Muscle layer of colon (tissue), 2 donors: ENCODE data around the gene PDXDC1.
"Not testable (repeated sequence)": the region's sequence is repeated elsewhere in the genome, so short reads cannot be mapped to it uniquely, and the experiment has no call there.

ENCODE experiments used
- H3K27ac ChIP-seq: one replicate; pipeline ENCODE4 v1.7.0; 2013; ENCODE audit warnings: low read depth, mild to moderate bottlenecking, low read length, moderate library complexity
- H3K27me3 ChIP-seq, 2 donors: one replicate each; pipeline ENCODE4 v1.7.0; 2013; ENCODE audit warnings: low read length in 2 of 2, mild to moderate bottlenecking in 2 of 2; ENCODE audit not compliant: insufficient read depth in 2 of 2, control insufficient read depth in 1 of 2
- H3K36me3 ChIP-seq: one replicate; pipeline ENCODE4 v1.7.0; 2013; ENCODE audit warnings: mild to moderate bottlenecking, low read length; ENCODE audit not compliant: insufficient read depth
- H3K4me1 ChIP-seq: one replicate; pipeline ENCODE4 v1.7.0; 2013; ENCODE audit warnings: mild to moderate bottlenecking, low read length; ENCODE audit not compliant: insufficient read depth
- H3K4me3 ChIP-seq, 2 donors: one replicate each; pipeline ENCODE4 v1.7.0; 2013; ENCODE audit warnings: low read length in 2 of 2, low read depth in 1 of 2, mild to moderate bottlenecking in 1 of 2, moderate library complexity in 1 of 2
- H3K9ac ChIP-seq: one replicate; pipeline ENCODE4 v1.7.0; 2013; ENCODE audit warnings: low read length
- H3K9me3 ChIP-seq: one replicate; pipeline ENCODE4 v1.7.0; 2013; ENCODE audit warnings: mild to moderate bottlenecking, low read length
- donor health status: abdominal sarcoma.
- donor health status: Adenocarcinoma of cecum.

PDXDC1 gene

DNA sequence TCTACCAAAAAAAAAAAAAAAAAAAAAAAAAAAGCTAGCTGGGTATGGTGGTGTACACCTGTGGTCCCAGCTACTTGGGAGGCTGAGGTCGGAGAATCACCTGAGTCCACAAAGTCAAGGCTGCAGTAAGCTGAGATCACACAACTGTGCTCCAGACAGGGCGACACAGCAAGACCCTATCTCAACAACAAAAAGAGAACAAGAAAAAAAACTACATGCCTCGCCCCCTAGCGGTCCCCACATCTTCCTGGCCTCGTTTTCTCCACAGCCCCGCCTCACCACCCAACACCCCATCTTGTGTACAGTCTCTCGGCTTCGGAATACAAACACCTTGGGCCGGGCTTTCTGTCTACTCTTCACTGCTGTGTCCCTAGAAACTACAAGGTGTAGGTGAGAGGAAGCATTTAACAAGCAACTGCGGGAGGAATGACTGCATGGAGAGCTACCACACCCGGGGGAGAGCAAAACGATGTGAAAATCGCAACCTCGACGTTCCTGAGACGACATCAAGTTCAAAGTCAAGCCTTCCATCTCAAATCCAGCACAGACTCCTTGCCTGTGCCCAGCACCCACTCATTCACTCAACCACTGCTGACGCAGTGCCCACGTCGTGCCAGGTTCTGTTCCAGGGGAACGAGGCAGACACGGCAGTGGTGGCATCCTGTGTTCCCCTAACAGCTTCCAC is 72.0 kb downstream of the PDXDC1 start:
- Histone ChIP-seq H3K27ac (no peak overlapping the region), H3K9me3 (no peaks in the 10 kb centered on the region), H3K4me1 (peaks cover 2% of the 10 kb centered on the region), H3K9ac (no peak overlapping the region), H3K27me3 (no peaks in the 10 kb centered on the region), H3K4me3 (no peak overlapping the region), H3K36me3 (peaks cover 21% of the 10 kb centered on the region)

DNA sequence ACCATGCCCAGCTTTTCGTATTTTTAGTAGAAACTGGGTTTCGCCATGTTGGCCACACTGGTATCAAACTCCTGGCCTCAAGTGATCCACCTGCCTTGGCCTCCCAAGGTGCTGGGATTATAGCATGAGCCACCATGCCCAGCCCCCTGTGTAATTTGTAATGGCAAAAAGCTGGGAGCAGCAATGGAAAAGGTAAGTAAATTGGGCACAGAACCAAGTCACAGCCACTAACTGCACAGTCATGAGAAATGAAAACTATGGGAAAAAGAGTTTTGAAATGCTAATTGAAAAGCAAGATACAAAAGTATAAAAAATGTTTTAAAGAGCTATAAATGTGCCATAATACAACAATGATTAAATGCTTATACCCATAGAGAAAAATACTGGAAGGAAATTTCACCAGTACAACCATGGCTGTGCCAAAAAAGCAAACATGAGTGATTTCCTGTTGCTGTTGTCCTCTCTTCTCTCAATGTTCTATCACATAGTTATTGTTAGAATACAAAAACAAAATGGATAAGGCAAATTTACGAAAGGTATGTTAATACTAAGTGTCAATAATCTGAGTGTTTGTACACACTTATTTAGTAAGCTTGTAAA is 74.9 kb downstream of the PDXDC1 start:
- H3K9ac ChIP-seq: no peak overlapping the region
- peaks cover 13% of the 10 kb centered on the region for H3K36me3 ChIP-seq
- no peaks in the 10 kb centered on the region for H3K9me3 ChIP-seq
- H3K4me1 ChIP-seq: peaks cover 7% of the 10 kb centered on the region
- H3K4me3 ChIP-seq: no peak overlapping the region
- no peaks in the 10 kb centered on the region for H3K27me3 ChIP-seq
- no peak overlapping the region for H3K27ac ChIP-seq

DNA sequence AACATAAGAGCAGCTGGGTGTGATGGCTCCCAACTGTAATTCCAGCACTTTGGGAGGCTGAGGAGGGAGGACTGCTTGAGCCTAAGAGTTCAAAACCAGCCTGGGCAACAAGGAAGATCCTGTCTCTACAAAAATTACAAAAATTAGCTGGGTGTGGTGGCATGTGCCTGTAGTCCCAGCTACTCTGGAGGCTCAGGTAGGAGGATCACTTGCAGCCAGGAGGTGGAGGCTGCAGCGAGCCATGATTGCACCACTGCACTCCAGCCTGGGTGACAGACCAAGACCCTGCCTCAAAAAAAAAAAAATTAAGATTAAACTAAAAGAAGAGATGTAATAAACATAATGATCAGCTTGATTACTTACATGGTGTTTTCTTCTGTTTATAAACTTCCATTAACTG is 75.6 kb downstream of the PDXDC1 start:
- not testable (repeated sequence) for H3K27me3 ChIP-seq, H3K4me3 ChIP-seq, H3K4me1 ChIP-seq, H3K9me3 ChIP-seq, H3K27ac ChIP-seq, H3K9ac ChIP-seq
- H3K36me3 ChIP-seq: peaks cover 13% of the 10 kb centered on the region

DNA sequence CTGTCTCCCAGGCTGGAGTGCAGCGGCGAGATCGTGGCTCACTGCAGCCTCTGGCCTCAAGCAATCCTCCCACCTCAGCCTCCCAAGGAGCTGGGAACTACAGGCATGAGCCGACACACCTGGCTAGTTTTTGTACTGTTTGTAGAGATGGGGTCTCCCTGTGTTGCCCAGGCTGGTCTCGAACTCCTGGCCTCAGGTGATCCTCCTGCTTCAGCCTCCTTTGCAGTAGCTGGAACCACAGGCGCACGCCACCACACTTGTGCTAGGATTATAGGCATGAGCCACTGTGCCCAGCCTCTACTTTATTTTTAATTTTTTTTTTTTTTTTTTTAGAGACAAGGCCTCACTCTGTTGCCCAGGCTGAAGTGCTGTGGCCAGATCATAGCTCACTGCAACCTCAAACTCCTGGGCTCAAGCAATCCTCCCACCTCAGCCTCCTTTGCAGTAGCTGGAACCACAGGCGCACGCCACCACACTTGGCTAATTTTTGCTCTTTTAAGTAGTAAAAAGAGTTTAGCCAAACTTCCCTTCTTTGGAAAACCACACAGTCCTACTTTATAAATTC is 76.6 kb downstream of the PDXDC1 start:
- H3K4me3 ChIP-seq: no peak overlapping the region
- no peaks in the 10 kb centered on the region for H3K9me3 ChIP-seq
- no peak overlapping the region for H3K9ac ChIP-seq
- H3K27ac ChIP-seq: no peak overlapping the region
- no peaks in the 10 kb centered on the region for H3K27me3 ChIP-seq
- peaks cover 12% of the 10 kb centered on the region for H3K4me1 ChIP-seq
- H3K36me3 ChIP-seq: peaks cover 7% of the 10 kb centered on the region

DNA sequence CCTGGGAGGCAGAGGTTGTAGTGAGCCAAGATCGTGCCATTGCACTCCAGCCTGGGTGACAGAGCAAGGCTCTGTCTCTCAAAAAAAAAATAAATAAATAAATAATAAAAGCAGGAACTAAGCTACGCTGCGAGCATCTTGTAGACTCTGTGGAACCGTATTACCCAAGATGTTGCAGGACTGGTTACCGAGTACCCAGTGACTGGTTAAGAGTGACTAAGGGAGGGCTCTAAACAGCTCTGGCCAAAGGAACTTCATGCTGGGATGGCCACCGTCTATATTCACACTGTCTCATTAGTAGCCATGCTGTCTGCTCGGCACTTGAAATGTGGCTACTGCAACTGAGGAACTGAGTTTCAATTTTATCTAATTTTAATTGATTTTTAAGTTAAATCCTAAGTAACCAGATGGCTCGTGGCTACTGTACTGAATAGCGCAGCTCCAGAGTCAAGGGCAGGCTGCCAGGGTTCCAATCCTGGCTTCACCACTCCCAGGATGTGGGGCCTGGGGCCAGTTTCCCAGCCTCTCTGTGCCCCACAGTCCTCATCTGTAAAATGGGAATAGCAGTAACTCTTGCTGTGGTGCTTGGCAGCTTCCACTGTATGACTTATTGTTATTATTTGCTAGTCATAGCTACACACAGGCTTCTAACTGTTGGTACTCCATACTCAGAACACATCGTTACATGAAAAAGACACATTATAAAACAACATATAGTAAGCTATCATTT is 78.1 kb downstream of the PDXDC1 start:
- no peak overlapping the region for H3K9ac ChIP-seq
- H3K9me3 ChIP-seq: no peaks in the 10 kb centered on the region
- H3K36me3 ChIP-seq: no peaks in the 10 kb centered on the region
- H3K27ac ChIP-seq: no peak overlapping the region
- peaks cover 14% of the 10 kb centered on the region for H3K4me1 ChIP-seq
- H3K4me3 ChIP-seq: no peak overlapping the region
- no peaks in the 10 kb centered on the region for H3K27me3 ChIP-seq

DNA sequence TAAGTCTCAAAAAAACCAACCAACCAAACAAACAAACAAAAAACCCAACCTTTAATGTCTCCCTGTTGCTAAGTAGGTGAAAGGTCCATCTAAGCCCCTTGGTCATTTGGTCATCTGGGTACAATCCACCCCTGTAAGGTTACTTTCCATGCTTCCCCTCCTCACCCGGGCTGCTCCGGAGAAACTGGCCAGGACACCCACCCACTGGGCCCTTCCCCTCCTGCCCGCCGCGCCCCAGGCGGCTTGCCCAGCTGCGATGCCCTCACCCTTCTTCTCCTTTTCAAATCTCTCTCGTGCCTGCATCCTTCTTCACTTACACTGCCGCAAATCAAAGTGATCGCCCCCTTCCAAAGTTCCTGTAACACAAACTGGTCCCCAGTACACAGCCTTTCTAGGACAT is 79.1 kb downstream of the PDXDC1 start:
- Histone ChIP-seq H3K4me3 (no peak overlapping the region), H3K9me3 (no peaks in the 10 kb centered on the region), H3K27ac (no peak overlapping the region)

DNA sequence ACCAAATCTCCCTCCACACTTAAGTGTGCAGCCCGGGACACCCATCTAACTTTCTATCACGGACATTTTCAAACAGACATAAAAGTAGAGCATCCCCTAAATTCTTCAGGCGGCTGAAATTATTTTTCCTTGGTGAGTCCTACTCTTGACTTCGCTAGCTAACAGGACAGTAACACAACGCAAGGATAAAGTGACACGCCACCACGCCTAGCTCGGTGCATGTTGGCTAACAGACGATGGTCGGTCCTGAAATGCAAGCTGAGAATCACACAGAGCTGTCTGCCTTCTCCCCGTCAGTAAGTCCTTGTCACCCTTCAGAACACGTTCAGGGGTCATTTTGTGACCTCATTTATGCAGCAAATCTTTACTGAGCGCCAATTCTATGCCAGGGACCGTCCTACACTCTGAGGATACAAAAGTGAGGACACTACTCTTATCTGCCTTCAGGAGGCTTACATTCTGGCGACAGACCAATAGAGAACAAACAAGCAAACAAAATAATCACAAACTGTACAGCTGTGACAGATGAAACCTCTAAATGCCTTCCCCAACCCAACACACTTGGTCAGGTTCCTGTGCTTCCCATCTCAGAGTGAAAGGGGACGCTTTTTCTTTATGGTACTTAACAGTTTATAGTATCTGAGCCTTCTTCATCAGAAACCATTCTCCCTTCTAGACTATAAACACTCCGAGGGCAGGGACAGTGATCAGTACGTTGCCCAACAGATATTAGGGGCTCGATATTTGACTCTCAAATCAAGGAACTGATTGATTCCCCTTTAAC is 79.7 kb downstream of the PDXDC1 start:
- Histone ChIP-seq H3K4me3 (peak overlapping the region; percentile 57 to 78), H3K9me3 (no peaks in the 10 kb centered on the region), H3K4me1 (peaks cover 14% of the 10 kb centered on the region), H3K27ac (no peak overlapping the region), H3K36me3 (peaks cover 10% of the 10 kb centered on the region), H3K27me3 (no peaks in the 10 kb centered on the region), H3K9ac (peak overlapping the region; percentile 54)

More for the DNA sequence above, 79.1 kb downstream of the PDXDC1 start:
- Histone ChIP-seq H3K9ac (no peak overlapping the region), H3K4me1 (peaks cover 14% of the 10 kb centered on the region), H3K36me3 (peaks cover 4% of the 10 kb centered on the region), H3K27me3 (no peaks in the 10 kb centered on the region)

DNA sequence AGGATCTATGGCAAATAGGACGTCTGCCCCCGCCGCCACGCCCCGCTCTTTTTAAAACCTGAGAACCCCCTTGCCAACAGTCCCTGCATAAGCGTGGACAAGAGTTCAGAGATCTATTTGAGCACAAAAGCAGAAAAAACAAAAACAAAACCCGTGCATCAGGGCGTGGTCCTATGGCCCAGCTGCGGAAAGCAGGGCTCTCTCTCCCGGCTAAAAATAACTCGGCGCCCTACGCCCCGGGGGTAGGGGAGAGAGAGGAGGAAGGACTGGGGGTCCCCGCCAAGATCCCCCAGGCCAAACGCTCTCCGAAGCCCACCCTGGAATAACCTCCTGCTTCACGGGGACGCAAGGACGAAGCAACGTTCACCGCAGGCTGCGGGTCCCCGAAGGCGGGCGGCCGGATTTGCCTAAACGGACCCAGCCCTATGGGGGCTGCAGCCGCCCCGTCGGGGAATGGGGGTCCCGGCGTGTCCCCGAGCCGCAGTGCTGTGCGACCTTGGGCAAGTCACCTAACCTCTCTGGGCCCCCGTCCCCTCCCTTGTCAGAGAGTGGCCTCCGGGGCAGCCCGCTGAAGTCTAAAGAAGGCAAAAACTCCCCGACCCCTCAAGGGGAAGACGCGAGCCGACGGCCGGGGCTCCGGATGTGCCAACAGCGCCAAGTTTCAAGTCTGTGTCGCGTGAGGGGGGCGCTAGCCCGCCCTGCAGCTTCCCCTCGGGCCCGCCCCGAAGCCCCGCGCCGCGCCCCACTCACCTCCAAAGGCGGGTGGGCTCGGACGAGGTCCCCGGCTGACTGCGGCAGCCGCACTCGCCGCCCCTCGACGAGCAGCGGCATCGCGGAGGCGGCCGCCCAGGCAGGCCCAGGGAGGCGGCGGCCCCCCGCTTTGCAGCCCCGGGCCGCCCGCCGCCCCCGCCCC is 80.6 kb downstream of the PDXDC1 start:
- peak overlapping the region; percentile 57 to 78 for H3K4me3 ChIP-seq
- H3K27me3 ChIP-seq: no peaks in the 10 kb centered on the region
- peaks cover 14% of the 10 kb centered on the region for H3K4me1 ChIP-seq
- peak overlapping the region; percentile 54 for H3K9ac ChIP-seq
- peak overlapping the region; percentile 71 for H3K27ac ChIP-seq
- peaks cover 17% of the 10 kb centered on the region for H3K36me3 ChIP-seq
- H3K9me3 ChIP-seq: no peaks in the 10 kb centered on the region

DNA sequence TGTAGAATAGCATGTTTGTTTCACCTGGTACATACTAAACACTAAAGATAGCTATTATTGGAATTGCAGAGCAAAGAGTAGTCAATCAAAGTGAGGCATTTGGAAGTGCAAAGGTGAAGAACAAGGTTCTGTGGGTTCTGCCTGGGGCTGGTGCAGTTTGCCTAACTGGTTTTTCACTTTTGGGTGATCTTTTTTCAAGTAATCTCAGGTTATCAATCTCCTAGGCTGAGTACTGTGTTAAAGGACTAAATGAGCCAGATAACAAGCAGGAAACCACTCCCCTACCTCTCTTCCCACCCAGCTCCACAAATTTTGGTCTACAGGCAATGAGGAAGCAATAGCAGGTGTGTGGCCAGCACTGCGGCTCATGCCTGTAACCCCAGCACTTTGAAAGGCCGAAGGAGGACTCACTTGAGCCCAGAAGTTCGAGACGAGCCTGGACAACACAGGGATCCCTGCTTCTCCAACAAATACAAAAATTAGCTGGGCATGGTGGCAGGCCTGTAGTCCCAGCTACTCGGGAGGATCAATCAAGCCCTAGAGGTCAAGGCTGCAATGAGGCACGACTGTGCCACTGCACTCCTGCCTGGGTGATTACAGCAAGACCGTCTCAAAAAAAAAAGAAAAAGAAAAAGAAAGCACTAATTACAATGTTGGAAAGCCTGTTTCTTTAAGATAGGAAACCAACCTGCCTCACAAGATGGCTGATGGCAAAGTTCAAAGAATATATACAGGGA is 83.0 kb downstream of the PDXDC1 start:
- H3K27ac ChIP-seq: no peak overlapping the region
- H3K9me3 ChIP-seq: no peaks in the 10 kb centered on the region
- H3K27me3 ChIP-seq: no peaks in the 10 kb centered on the region
- H3K4me3 ChIP-seq: no peak overlapping the region
- peaks cover 41% of the 10 kb centered on the region for H3K36me3 ChIP-seq
- peaks cover 14% of the 10 kb centered on the region for H3K4me1 ChIP-seq
- H3K9ac ChIP-seq: no peak overlapping the region

DNA sequence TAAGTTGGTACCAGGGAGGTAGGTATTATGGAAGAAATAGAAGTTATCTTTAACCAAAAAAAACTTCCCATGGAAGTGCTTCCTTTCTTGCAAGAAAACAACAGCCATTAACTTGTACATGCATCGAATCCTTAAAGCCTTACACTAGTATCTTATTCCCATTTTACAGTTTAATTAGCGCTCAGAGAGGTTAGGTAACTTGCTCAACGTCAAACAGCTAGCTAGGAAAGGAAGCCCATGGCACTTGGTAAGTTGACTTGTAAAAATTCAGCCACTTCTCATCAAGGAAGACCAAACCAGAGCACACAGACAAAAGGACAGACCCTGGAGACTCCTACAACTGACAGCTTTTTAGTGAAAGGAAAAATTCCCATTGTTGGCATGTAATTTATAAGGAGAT is 84.5 kb downstream of the PDXDC1 start:
- no peaks in the 10 kb centered on the region for H3K9me3 ChIP-seq
- no peak overlapping the region for H3K9ac ChIP-seq
- no peaks in the 10 kb centered on the region for H3K27me3 ChIP-seq
- no peak overlapping the region for H3K4me3 ChIP-seq
- no peak overlapping the region for H3K27ac ChIP-seq
- H3K36me3 ChIP-seq: peaks cover 44% of the 10 kb centered on the region
- H3K4me1 ChIP-seq: peaks cover 11% of the 10 kb centered on the region
